ENCODE measurements around the gene BCL11A. TPM values are rescaled to one million over a fixed set of nuclear protein-coding genes. Genes with fewer than 3 reads are reported as not detected.

The BCL11A gene
- total and polyA plus RNA-seq, 4 donors: 0.08 to 8.5 (median 0.47) TPM

- WGBS: 62% methylated on average over 8 of the region's 8 CpGs
- Histone ChIP-seq H3K9me3 (ENCODE audit: control insufficient read depth in 4 of 4, low read length in 3 of 4) (no peaks in the 10 kb centered on the region), H3K9ac (ENCODE audit: low read depth in 1 of 2, low read length in 2 of 2) (no peak overlapping the region), H3K27ac (ENCODE audit: low read depth in 1 of 2, low read length in 2 of 2) (no peak overlapping the region), H3K27me3 (ENCODE audit: control insufficient read depth in 4 of 4, insufficient read depth in 4 of 4, low read length in 3 of 4) (no peaks in the 10 kb centered on the region), H3K36me3 (ENCODE audit: control insufficient read depth in 4 of 4, insufficient read depth in 3 of 4, low read depth in 1 of 4, low read length in 3 of 4) (no peaks in the 10 kb centered on the region), H3K4me1 (ENCODE audit: control insufficient read depth in 4 of 4, insufficient read depth in 4 of 4, low read length in 3 of 4) (peaks cover 0 to 15% (median 11%) of the 10 kb centered on the region in 4 donors), H3K4me3 (ENCODE audit: low read depth in 1 of 3, low read length in 3 of 3) (no peak overlapping the region)
- TF ChIP-seq HNF4A (conservative IDR thresholded peaks at IDR 0.05): no peak
- TF ChIP-seq ZBTB33 (IDR thresholded peaks at IDR 0.05): no peak
- TF ChIP-seq NR2F2 (IDR thresholded peaks at IDR 0.05): no peak
- TF ChIP-seq SP1 (IDR thresholded peaks at IDR 0.05): no peak
- DNase-seq (ENCODE audit: low spot score): no peak
Observed at GRCh38 chr2:60534052-60534685, 19.3 kb downstream of the BCL11A start.

GRCh38 chr2:60533101-60534051, 20.1 kb downstream of the BCL11A start:
- peaks cover 0 to 15% (median 11%) of the 10 kb centered on the region in 4 donors for H3K4me1 ChIP-seq (ENCODE audit: control insufficient read depth in 4 of 4, insufficient read depth in 4 of 4, low read length in 3 of 4)

More at GRCh38 chr2:60533101-60534051, 20.1 kb downstream of the BCL11A start:
- no peaks in the 10 kb centered on the region for H3K36me3 ChIP-seq (ENCODE audit: control insufficient read depth in 4 of 4, insufficient read depth in 3 of 4, low read depth in 1 of 4, low read length in 3 of 4)
- no peak overlapping the region for H3K27ac ChIP-seq (ENCODE audit: low read depth in 1 of 2, low read length in 2 of 2)
- WGBS: 55% methylated on average over 13 of the region's 13 CpGs
- TF ChIP-seq FOXA1 (IDR thresholded peaks at IDR 0.05) (no peak), RXRA (IDR thresholded peaks at IDR 0.05) (no peak), EGR1 (IDR thresholded peaks at IDR 0.05; ENCODE audit: low read depth in 2 of 2) (no peak), YY1 (IDR thresholded peaks at IDR 0.05) (no peak), REST (IDR thresholded peaks at IDR 0.05) (no peak), TAF1 (conservative IDR thresholded peaks at IDR 0.05) (no peak), NR2F2 (IDR thresholded peaks at IDR 0.05) (no peak), ZBTB33 (IDR thresholded peaks at IDR 0.05) (no peak), GABPA (IDR thresholded peaks at IDR 0.05 in 1 of 2, conservative IDR thresholded peaks at IDR 0.05 in 1 of 2) (no peak)
- H3K27me3 ChIP-seq (ENCODE audit: control insufficient read depth in 4 of 4, insufficient read depth in 4 of 4, low read length in 3 of 4): no peaks in the 10 kb centered on the region
- H3K9ac ChIP-seq (ENCODE audit: low read depth in 1 of 2, low read length in 2 of 2): no peak overlapping the region
- no peak overlapping the region for H3K4me3 ChIP-seq (ENCODE audit: low read depth in 1 of 3, low read length in 3 of 3)
- DNase-seq (ENCODE audit: low spot score): no peak
- no peaks in the 10 kb centered on the region for H3K9me3 ChIP-seq (ENCODE audit: control insufficient read depth in 4 of 4, low read length in 3 of 4)

All from liver (tissue), 9 donors.